Ascending aorta (tissue), 2 donors: ENCODE data around the gene OR52I1. TPM values are rescaled to one million over a fixed set of nuclear protein-coding genes. Genes with fewer than 3 reads are reported as not detected.

Experiments
- DNase-seq, 2 donors: peaks; one replicate each; pipeline ENCODE4 v3.0.0-alpha.2; 2019; ENCODE audit warnings: low spot score in 2 of 2
- H3K27ac ChIP-seq, 2 donors: fragments of 200-600 bp; sonication (generic); one replicate each; pipeline ENCODE4 v1.5.1; 2016 to 2017; ENCODE audit warnings: mild to moderate bottlenecking in 1 of 2
- H3K27me3 ChIP-seq: fragments of 200-600 bp; sonication (generic); one replicate; pipeline ENCODE4 v1.5.1; 2017
- H3K36me3 ChIP-seq, 2 donors: fragments of 200-600 bp; sonication (generic); one replicate each; pipeline ENCODE4 v1.5.1; 2016
- H3K4me1 ChIP-seq, 2 donors: fragments of 200-600 bp; sonication (generic); one replicate each; pipeline ENCODE4 v1.5.1; 2016 to 2017; ENCODE audit warnings: mild to moderate bottlenecking in 1 of 2
- H3K4me3 ChIP-seq, 2 donors: fragments of 200-600 bp; sonication (generic); one replicate each; pipeline ENCODE4 v1.5.1; 2016 to 2017; ENCODE audit warnings: mild to moderate bottlenecking in 1 of 2
- H3K9me3 ChIP-seq, 2 donors: fragments of 200-600 bp; sonication (generic); one replicate each; pipeline ENCODE4 v1.5.1; 2016
- CTCF ChIP-seq, 3 experiments: fragments of 200-600 bp in 2 of 3; fragments of 450-650 bp in 1 of 3; sonication (generic) in 2 of 3; IDR thresholded peaks; one replicate each; pipeline ENCODE4 v1.5.1; 2016 to 2019; ENCODE audit warnings: antibody characterized with exemption in 3 of 3, mild to moderate bottlenecking in 1 of 3, moderate library complexity in 1 of 3
- intact Hi-C: fragments of 100-400 bp; cut with DNase I; formaldehyde crosslinking; loops from one replicate; pipeline ENCODE4 v1.15.1; 2023
- total RNA-seq: library from RNA; depleted of rRNA; stranded (reverse); fragments of >200 nt; gene quantifications from one replicate; pipeline ENCODE4 v1.1.0, GENCODE V29; 2016

OR52I1 gene
- total RNA-seq, 1 donor from 2014 or later = not detected

GRCh38 chr11:4637662-4638047, 43.8 kb downstream of the OR52I1 start:
- intact Hi-C loops = loop anchor here (5.0 kb wide), 1 partner anchor 1170 kb away; the partner anchor contains the start of gene OR52N2
- no peak overlapping the region for H3K4me3 ChIP-seq
- H3K4me1 ChIP-seq = peaks cover 0 to 2% of the 10 kb centered on the region in 2 donors
- no peak for TF ChIP-seq CTCF (IDR thresholded peaks at IDR 0.05)
- H3K36me3 ChIP-seq = no peaks in the 10 kb centered on the region
- H3K27ac ChIP-seq = no peak overlapping the region
- no peak for DNase-seq
- no peaks in the 10 kb centered on the region for H3K27me3 ChIP-seq
- H3K9me3 ChIP-seq = no peaks in the 10 kb centered on the region

GRCh38 chr11:4639931-4640330, 46.1 kb downstream of the OR52I1 start:
- TF ChIP-seq CTCF (IDR thresholded peaks at IDR 0.05) = no peak
- Histone ChIP-seq H3K4me3 (no peak overlapping the region), H3K9me3 (no peaks in the 10 kb centered on the region), H3K36me3 (no peaks in the 10 kb centered on the region), H3K4me1 (peaks cover 0 to 2% of the 10 kb centered on the region in 2 donors), H3K27ac (no peak overlapping the region), H3K27me3 (no peaks in the 10 kb centered on the region)
- intact Hi-C loops = loop anchor here (5.0 kb wide), 1 partner anchor 1167 kb away; the partner anchor contains the start of gene OR52N2
- DNase-seq = no peak

GRCh38 chr11:4641501-4641900, 47.7 kb downstream of the OR52I1 start:
- no peaks in the 10 kb centered on the region for H3K9me3 ChIP-seq
- no peak for DNase-seq
- intact Hi-C loops = no loop called here
- no peaks in the 10 kb centered on the region for H3K36me3 ChIP-seq
- no peak overlapping the region for H3K4me3 ChIP-seq
- no peaks in the 10 kb centered on the region for H3K27me3 ChIP-seq
- no peak overlapping the region for H3K27ac ChIP-seq
- peaks cover 0 to 2% of the 10 kb centered on the region in 2 donors for H3K4me1 ChIP-seq
- no peak for TF ChIP-seq CTCF (IDR thresholded peaks at IDR 0.05)

GRCh38 chr11:4642043-4642442, 48.2 kb downstream of the OR52I1 start:
- Histone ChIP-seq H3K27me3 (no peaks in the 10 kb centered on the region), H3K27ac (no peak overlapping the region), H3K36me3 (no peaks in the 10 kb centered on the region), H3K4me3 (no peak overlapping the region), H3K4me1 (no peaks in the 10 kb centered on the region), H3K9me3 (no peaks in the 10 kb centered on the region)
- no peak for TF ChIP-seq CTCF (IDR thresholded peaks at IDR 0.05)
- intact Hi-C loops = no loop called here
- no peak for DNase-seq

- H3K36me3 ChIP-seq = no peaks in the 10 kb centered on the region
- no peak overlapping the region for H3K4me3 ChIP-seq
- no peak for DNase-seq
- intact Hi-C loops = no loop called here
- H3K4me1 ChIP-seq = no peaks in the 10 kb centered on the region
- no peaks in the 10 kb centered on the region for H3K27me3 ChIP-seq
- H3K27ac ChIP-seq = no peak overlapping the region
- no peak for TF ChIP-seq CTCF (IDR thresholded peaks at IDR 0.05)
- H3K9me3 ChIP-seq = no peaks in the 10 kb centered on the region
Measured at GRCh38 chr11:4643076-4643475, 49.2 kb downstream of the OR52I1 start.

- DNase-seq = no peak
- no peak for TF ChIP-seq CTCF (IDR thresholded peaks at IDR 0.05)
- H3K4me1 ChIP-seq = no peaks in the 10 kb centered on the region
- no peak within 1 kb of the TSS for H3K27ac ChIP-seq
- H3K36me3 ChIP-seq = no peaks in the 10 kb centered on the region
- H3K9me3 ChIP-seq = no peaks in the 10 kb centered on the region
- no peak within 1 kb of the TSS for H3K4me3 ChIP-seq
- H3K27me3 ChIP-seq = no peaks in the 10 kb centered on the region
- intact Hi-C loops = no loop called here
Measured at GRCh38 chr11:4643682-4644081, 49.8 kb downstream of the OR52I1 start, which contains the start of gene OR51E1. Gene OR51E1 (plus strand): TSS chr11:4643982. CDS start chr11:4652527, 8,545 bp downstream.
